ENCODE results near the gene PRSS53.

DNA sequence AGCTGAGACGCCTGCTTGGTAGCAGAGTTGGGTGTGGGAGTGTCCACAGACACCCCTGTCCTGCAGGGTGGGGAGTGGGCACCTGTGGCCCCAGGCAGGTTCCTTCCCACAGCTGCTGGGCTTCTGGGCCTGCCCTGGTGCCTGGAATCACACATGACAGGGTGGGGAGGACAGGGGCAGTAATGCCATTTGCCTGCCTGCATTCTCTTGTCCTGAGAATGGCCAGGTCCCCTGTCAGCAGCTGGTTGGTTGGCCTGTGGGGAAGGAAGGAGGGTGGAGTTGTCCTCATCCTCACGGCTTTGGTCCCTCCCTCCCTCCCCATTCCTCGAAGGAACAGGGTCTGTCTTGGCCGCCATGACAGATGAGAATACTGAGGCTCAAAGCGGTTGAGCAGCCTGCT lies 5.2 kb downstream of the PRSS53 start:
- TF ChIP-seq RFX5 (IDR thresholded peaks at IDR 0.05; ENCODE audit: low read length) (no peak), NRF1 (IDR thresholded peaks at IDR 0.05; ENCODE audit: low read depth, low read length) (no peak)
- TF ChIP-seq, protein P1, sequence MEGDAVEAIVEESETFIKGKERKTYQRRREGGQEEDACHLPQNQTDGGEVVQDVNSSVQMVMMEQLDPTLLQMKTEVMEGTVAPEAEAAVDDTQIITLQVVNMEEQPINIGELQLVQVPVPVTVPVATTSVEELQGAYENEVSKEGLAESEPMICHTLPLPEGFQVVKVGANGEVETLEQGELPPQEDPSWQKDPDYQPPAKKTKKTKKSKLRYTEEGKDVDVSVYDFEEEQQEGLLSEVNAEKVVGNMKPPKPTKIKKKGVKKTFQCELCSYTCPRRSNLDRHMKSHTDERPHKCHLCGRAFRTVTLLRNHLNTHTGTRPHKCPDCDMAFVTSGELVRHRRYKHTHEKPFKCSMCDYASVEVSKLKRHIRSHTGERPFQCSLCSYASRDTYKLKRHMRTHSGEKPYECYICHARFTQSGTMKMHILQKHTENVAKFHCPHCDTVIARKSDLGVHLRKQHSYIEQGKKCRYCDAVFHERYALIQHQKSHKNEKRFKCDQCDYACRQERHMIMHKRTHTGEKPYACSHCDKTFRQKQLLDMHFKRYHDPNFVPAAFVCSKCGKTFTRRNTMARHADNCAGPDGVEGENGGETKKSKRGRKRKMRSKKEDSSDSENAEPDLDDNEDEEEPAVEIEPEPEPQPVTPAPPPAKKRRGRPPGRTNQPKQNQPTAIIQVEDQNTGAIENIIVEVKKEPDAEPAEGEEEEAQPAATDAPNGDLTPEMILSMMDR (IDR thresholded peaks at IDR 0.05), result no peak
